ENCODE data around the gene FGFR3.

FGFR3 gene

GRCh38 chr4:1756893-1757779 is 36.0 kb upstream of the FGFR3 start:
- no peak for DNase-seq

GRCh38 chr4:1757836-1758235 is 35.3 kb upstream of the FGFR3 start:
- no peak for DNase-seq

GRCh38 chr4:1758306-1759121 is 34.6 kb upstream of the FGFR3 start:
- no peak for DNase-seq

- no peak for DNase-seq
Measured at GRCh38 chr4:1759170-1759817, 33.8 kb upstream of the FGFR3 start.

GRCh38 chr4:1759818-1760223 is 33.3 kb upstream of the FGFR3 start:
- no peak for DNase-seq

- no peak for DNase-seq
Measured at GRCh38 chr4:1760521-1761071, 32.5 kb upstream of the FGFR3 start.

- DNase-seq: no peak
Measured at GRCh38 chr4:1761130-1761689, 31.9 kb upstream of the FGFR3 start.

GRCh38 chr4:1762264-1763010 is 30.7 kb upstream of the FGFR3 start:
- DNase-seq: no peak

GRCh38 chr4:1763070-1763549 is 30.0 kb upstream of the FGFR3 start:
- DNase-seq: no peak

- no peak for DNase-seq
Measured at GRCh38 chr4:1763550-1764080, 29.5 kb upstream of the FGFR3 start.

- DNase-seq: no peak
Measured at GRCh38 chr4:1764670-1765069, 28.4 kb upstream of the FGFR3 start.

- DNase-seq: no peak
Measured at GRCh38 chr4:1765409-1766072, 27.6 kb upstream of the FGFR3 start.

- DNase-seq: no peak
Measured at GRCh38 chr4:1766106-1767060, 26.7 kb upstream of the FGFR3 start.

GRCh38 chr4:1767061-1767769 is 25.9 kb upstream of the FGFR3 start:
- DNase-seq: peak in 1 of 2 donors; percentile 10

GRCh38 chr4:1767770-1768366 is 25.2 kb upstream of the FGFR3 start:
- peak in 1 of 2 donors; percentile 25 for DNase-seq

- DNase-seq: no peak
Measured at GRCh38 chr4:1768367-1769034, 24.6 kb upstream of the FGFR3 start.

GRCh38 chr4:1769692-1770091 is 23.4 kb upstream of the FGFR3 start:
- DNase-seq: no peak

GRCh38 chr4:1770245-1770644 is 22.8 kb upstream of the FGFR3 start:
- DNase-seq: no peak
